GM21529 (cell line): ENCODE measurements around the gene SGO2.

ENCODE experiments used
- ATAC-seq: cut with Tn5 transposase; IDR thresholded peaks from one replicate; pipeline ENCODE4 v1.9.1; 2021; ENCODE audit not compliant: unreplicated experiment

SGO2 gene

GRCh38 chr2:200525882-200526651 lies at the start of gene SGO2:
SGO2 (plus strand) TSS chr2:200526207; CDS start chr2:200532976, 6,769 bp downstream.
- peak; percentile 100 for ATAC-seq

- ATAC-seq, result no peak
These were observed 49.2 kb upstream of the SGO2 start for GRCh38 chr2:200476836-200477235.

GRCh38 chr2:200477667-200478131 lies 48.3 kb upstream of the SGO2 start:
- ATAC-seq, result no peak

- ATAC-seq, result no peak
These were observed 46.2 kb upstream of the SGO2 start for GRCh38 chr2:200479692-200480265.

GRCh38 chr2:200482194-200482593 lies 43.8 kb upstream of the SGO2 start:
- peak; percentile 43 for ATAC-seq

- ATAC-seq, result peak; percentile 67
These were observed 42.2 kb upstream of the SGO2 start for GRCh38 chr2:200483729-200484198.

- no peak for ATAC-seq
These were observed 41.1 kb upstream of the SGO2 start for GRCh38 chr2:200484934-200485333.

GRCh38 chr2:200486529-200486928 lies 39.5 kb upstream of the SGO2 start:
- no peak for ATAC-seq

- ATAC-seq, result no peak
These were observed 37.8 kb upstream of the SGO2 start for GRCh38 chr2:200488169-200488568.

GRCh38 chr2:200490001-200490400 lies 36.0 kb upstream of the SGO2 start:
- no peak for ATAC-seq

GRCh38 chr2:200492656-200493055 lies 33.4 kb upstream of the SGO2 start:
- ATAC-seq, result no peak

GRCh38 chr2:200494048-200494447 lies 32.0 kb upstream of the SGO2 start:
- ATAC-seq, result no peak

GRCh38 chr2:200496696-200497095 lies 29.3 kb upstream of the SGO2 start:
- no peak for ATAC-seq

- ATAC-seq, result no peak
These were observed 27.4 kb upstream of the SGO2 start for GRCh38 chr2:200498402-200499162.

- ATAC-seq, result no peak
These were observed 23.8 kb upstream of the SGO2 start for GRCh38 chr2:200502196-200502595.

GRCh38 chr2:200506679-200507078 lies 19.3 kb upstream of the SGO2 start:
- ATAC-seq, result no peak

- no peak for ATAC-seq
These were observed 18.8 kb upstream of the SGO2 start for GRCh38 chr2:200507179-200507578.

- ATAC-seq, result no peak
These were observed 16.8 kb upstream of the SGO2 start for GRCh38 chr2:200509235-200509611.

- peak; percentile 98 for ATAC-seq
These were observed 16.2 kb upstream of the SGO2 start, which contains the start of gene KCTD18 for GRCh38 chr2:200509612-200510433. KCTD18 (minus strand) TSS chr2:200510068; CDS start chr2:200507016, 3,052 bp downstream.

- no peak for ATAC-seq
These were observed 10.9 kb upstream of the SGO2 start for GRCh38 chr2:200515155-200515554.

- ATAC-seq, result no peak
These were observed 2.8 kb upstream of the SGO2 start for GRCh38 chr2:200523158-200523557.
